GM13976 (cell line): ENCODE measurements around the gene SNX3.

Source experiments
- DNase-seq: peaks from one replicate; pipeline ENCODE4 v3.0.0; 2012; ENCODE audit warnings: low spot score
- CTCF ChIP-seq: IDR thresholded peaks from 2 replicates; pipeline ENCODE4 v1.5.1; 2012; ENCODE audit warnings: borderline replicate concordance, mild to moderate bottlenecking; ENCODE audit not compliant: insufficient read depth; ENCODE audit errors: extremely low read depth, missing control alignments, control extremely low read depth
- in situ Hi-C: fragments of 300-500 bp; cut with MboI; formaldehyde crosslinking; loops from one replicate; pipeline ENCODE4 v1.12.0; 2022; ENCODE audit warnings: low sequenced_read_pairs, mixed read lengths, inconsistent platforms; ENCODE audit not compliant: unreplicated experiment

Gene SNX3

GRCh38 chr6:108170332-108171290 is 90.2 kb downstream of the SNX3 start:
- in situ Hi-C loops: no loop called here
- no peak for TF ChIP-seq CTCF
- DNase-seq: no peak

DNA sequence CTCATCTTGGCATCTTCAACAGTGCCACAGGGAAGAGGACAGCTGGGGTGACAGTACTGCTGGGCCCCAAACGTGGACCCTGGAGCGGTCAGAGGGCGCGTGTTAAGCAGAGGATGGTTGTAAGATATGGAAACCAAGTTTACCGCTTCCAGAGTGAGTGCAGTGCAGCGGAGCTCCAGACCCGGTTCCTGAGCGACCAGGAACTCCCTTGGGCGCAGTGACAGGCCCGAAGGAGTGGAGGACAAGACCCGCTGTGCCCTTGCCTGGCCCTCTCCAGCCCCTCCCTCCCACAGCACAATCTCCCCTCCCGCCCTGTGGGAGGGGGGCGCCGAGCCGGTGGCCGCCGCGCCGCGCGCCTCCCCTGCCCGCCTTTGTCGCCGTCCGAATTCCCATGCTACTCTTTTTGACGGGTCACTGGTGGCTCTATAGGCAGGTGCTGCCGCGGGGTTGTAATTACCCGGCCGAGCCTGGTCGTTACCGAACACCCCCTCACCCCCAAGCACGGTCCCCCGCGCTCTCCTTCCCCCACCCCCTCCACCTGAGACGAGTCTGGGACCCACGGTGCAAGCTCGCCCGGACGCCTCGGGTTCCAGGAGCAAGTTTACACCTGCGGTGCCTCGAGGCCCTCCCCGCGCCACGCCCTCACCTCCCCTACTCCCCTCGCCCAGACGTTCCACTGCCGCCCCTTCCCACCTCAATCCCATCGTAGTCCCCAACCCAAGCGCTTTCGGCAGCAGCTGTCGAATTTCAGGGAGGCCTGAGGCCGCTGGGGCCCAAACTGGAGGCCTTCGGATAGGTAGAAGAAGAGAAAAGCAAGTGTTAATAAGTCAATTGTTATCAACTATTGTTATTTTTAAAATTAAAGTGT is 91.1 kb downstream of the SNX3 start:
- in situ Hi-C loops: no loop called here
- DNase-seq: no peak
- no peak for TF ChIP-seq CTCF

- peak; percentile 63 for DNase-seq
- peak; percentile 13 for TF ChIP-seq CTCF
These were observed 92.1 kb downstream of the SNX3 start for GRCh38 chr6:108168501-108169463.

GRCh38 chr6:108168090-108168463 is 92.8 kb downstream of the SNX3 start:
- no peak for TF ChIP-seq CTCF
- in situ Hi-C loops: no loop called here
- no peak for DNase-seq

More at GRCh38 chr6:108168501-108169463, 92.1 kb downstream of the SNX3 start:
- in situ Hi-C loops: no loop called here

- peak; percentile 39 for DNase-seq
- TF ChIP-seq CTCF: no peak
- in situ Hi-C loops: no loop called here
These were observed 93.3 kb downstream of the SNX3 start for GRCh38 chr6:108167449-108168089.
